ENCODE data around the gene ATG16L2. TPM values are rescaled to one million over a fixed set of nuclear protein-coding genes. Genes with fewer than 3 reads are reported as not detected.
A peak's percentile ranks its signal among the peaks of the same experiment; 100 is the strongest.

Gene ATG16L2
- total RNA-seq, 6 experiments from 2014 or later, result 8.6 to 23.8 (median 15.4) TPM

GRCh38 chr11:72782081-72782920, 31.9 kb upstream of the ATG16L2 start:
- peak overlapping the region; percentile 23 to 89 (median 67) for H3K4me3 ChIP-seq
- H3K36me3 ChIP-seq, result no peaks in the 10 kb centered on the region
- ATAC-seq, result peak; percentile 4 to 31 (median 16)
- H3K4me1 ChIP-seq, result peaks cover 0 to 43% (median 21%) of the 10 kb centered on the region in 4 donors
- intact Hi-C loops (cut with DNase I), result no loop called here
- H3K9me3 ChIP-seq, result no peaks in the 10 kb centered on the region
- TF ChIP-seq CTCF (IDR thresholded peaks at IDR 0.05), result no peak
- peak; percentile 28 for TF ChIP-seq POLR2A (IDR thresholded peaks at IDR 0.05)
- H3K27ac ChIP-seq, result peak overlapping the region in 2 of 3 donors; percentile 14 to 90
- no peaks in the 10 kb centered on the region for H3K27me3 ChIP-seq
- DNase-seq, result peak in 2 of 3 donors; percentile 82 to 89
- WGBS (ENCODE audit: insufficient coverage, low coverage, low lambda C conversion rate, missing lambda C conversion rate), result 26% methylated on average over 9 of the region's 14 CpGs

GRCh38 chr11:72783144-72783905, 30.9 kb upstream of the ATG16L2 start:
- Histone ChIP-seq H3K36me3 (no peaks in the 10 kb centered on the region), H3K4me3 (no peak overlapping the region), H3K27me3 (no peaks in the 10 kb centered on the region), H3K27ac (no peak overlapping the region), H3K4me1 (peaks cover 2 to 48% (median 24%) of the 10 kb centered on the region in 4 donors), H3K9me3 (no peaks in the 10 kb centered on the region)
- DNase-seq (no peak), ATAC-seq (no peak)
- TF ChIP-seq POLR2A (IDR thresholded peaks at IDR 0.05), result no peak
- no peak for TF ChIP-seq CTCF (IDR thresholded peaks at IDR 0.05)
- 80% methylated on average over 1 of the region's 2 CpGs for WGBS (ENCODE audit: insufficient coverage, low coverage, low lambda C conversion rate, missing lambda C conversion rate)
- intact Hi-C loops (cut with DNase I), result no loop called here

- H3K9me3 ChIP-seq, result no peaks in the 10 kb centered on the region
- ATAC-seq (no peak), DNase-seq (no peak)
- no peak for TF ChIP-seq POLR2A (IDR thresholded peaks at IDR 0.05)
- TF ChIP-seq CTCF (IDR thresholded peaks at IDR 0.05), result no peak
- H3K27ac ChIP-seq, result no peak overlapping the region
- H3K36me3 ChIP-seq, result no peaks in the 10 kb centered on the region
- no peak overlapping the region for H3K4me3 ChIP-seq
- no peaks in the 10 kb centered on the region for H3K27me3 ChIP-seq
- 89% methylated on average over 3 of the region's 10 CpGs for WGBS (ENCODE audit: insufficient coverage, low coverage, low lambda C conversion rate, missing lambda C conversion rate)
- intact Hi-C loops (cut with DNase I), result loop anchor here in 1 of 2 donors (5.0 kb wide), 1 partner anchor 57 kb away; no protein-coding TSS in a partner anchor
- H3K4me1 ChIP-seq, result peaks cover 0 to 46% (median 27%) of the 10 kb centered on the region in 4 donors
Observed at GRCh38 chr11:72784662-72785061, 29.5 kb upstream of the ATG16L2 start.

GRCh38 chr11:72786305-72787215, 27.7 kb upstream of the ATG16L2 start:
- Histone ChIP-seq H3K4me3 (peak overlapping the region in 1 of 3 donors; percentile 26), H3K36me3 (no peaks in the 10 kb centered on the region), H3K9me3 (no peaks in the 10 kb centered on the region), H3K4me1 (peaks cover 0 to 59% (median 27%) of the 10 kb centered on the region in 4 donors), H3K27me3 (no peaks in the 10 kb centered on the region), H3K27ac (peak overlapping the region; percentile 67 to 71 (median 68))
- intact Hi-C loops (cut with DNase I), result loop anchor here in 1 of 2 donors (5.0 kb wide), 1 partner anchor 59 kb away; no protein-coding TSS in a partner anchor
- ATAC-seq, result no peak
- no peak for DNase-seq
- TF ChIP-seq CTCF (IDR thresholded peaks at IDR 0.05) (no peak), POLR2A (IDR thresholded peaks at IDR 0.05) (no peak)
- 61% methylated on average over 5 of the region's 8 CpGs for WGBS (ENCODE audit: insufficient coverage, low coverage, low lambda C conversion rate, missing lambda C conversion rate)
